Measurements from ENCODE around the gene PKIG. TPM values are rescaled to one million over a fixed set of nuclear protein-coding genes. Genes with fewer than 3 reads are reported as not detected.
"Not testable (repeated sequence)": the region's sequence is repeated elsewhere in the genome, so short reads cannot be mapped to it uniquely, and the experiment has no call there.

PKIG gene
- total and polyA plus RNA-seq, 2 donors (not counting 3 experiments of a cell fraction or from before 2014, with no cell fraction given) = 135 to 167 TPM

DNA sequence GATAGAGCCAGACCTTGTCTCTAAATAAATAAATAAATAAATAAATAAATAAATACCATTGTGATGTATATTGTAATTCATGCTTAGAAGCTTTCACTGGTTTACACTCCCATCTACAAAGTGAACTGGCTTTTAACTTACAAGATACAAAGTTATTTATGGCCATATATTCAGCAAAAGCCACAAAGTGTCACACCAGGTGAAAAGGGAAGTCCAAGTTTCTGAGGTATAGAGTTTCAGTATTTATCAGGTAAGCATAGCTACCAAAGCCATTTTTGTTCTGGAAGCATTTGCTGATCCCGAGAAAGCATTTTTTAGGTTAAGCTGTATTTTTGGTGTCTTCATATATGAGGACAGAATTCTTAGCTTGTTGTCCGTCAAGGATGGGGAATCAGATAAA lies 22.1 kb upstream of the PKIG start:
- Histone ChIP-seq H4K20me1 (replicated peaks; ENCODE audit: control insufficient read depth, extremely low read depth, insufficient read depth, low read length) (no peaks in the 10 kb centered on the region), H2AFZ (ENCODE audit: low read depth, low read length) (no peak overlapping the region), H3K9me1 (replicated peaks; ENCODE audit: control insufficient read depth, extremely low read depth, insufficient read depth, low read length) (no peaks in the 10 kb centered on the region), H3K4me1 (ENCODE audit: control insufficient read depth, extremely low read depth, insufficient read depth, low read length) (no peaks in the 10 kb centered on the region), H3K79me2 (ENCODE audit: control insufficient read depth, insufficient read depth, low read length) (peaks cover 5% of the 10 kb centered on the region), H3K27me3 (ENCODE audit: control insufficient read depth in 2 of 2, insufficient read depth in 2 of 2, low read length in 2 of 2) (no peaks in the 10 kb centered on the region), H3K36me3 (ENCODE audit: control insufficient read depth in 2 of 2, extremely low read depth in 1 of 2, insufficient read depth in 2 of 2, low read length in 2 of 2) (no peaks in the 10 kb centered on the region), H3K4me3 (replicated peaks in 1 of 3; ENCODE audit: insufficient read depth in 1 of 3, low read depth in 1 of 3, low read length in 3 of 3) (no peak overlapping the region), H3K4me2 (ENCODE audit: insufficient read depth, low read length) (no peak overlapping the region), H3K27ac (ENCODE audit: insufficient read depth, low read depth, low read length) (no peak overlapping the region), H3K9me3 (replicated peaks; ENCODE audit: control insufficient read depth, insufficient read depth, low read length) (no peaks in the 10 kb centered on the region), H3K9ac (replicated peaks; ENCODE audit: extremely low read depth, insufficient read depth, low read length) (no peak overlapping the region)
- CTCF ChIA-PET = interaction anchor here (0.9 to 1.8 kb wide), 5 partner anchors 11 to 42 kb away, joined by 3 to 6 read pairs (median 3); no protein-coding TSS in a partner anchor
- DNase-seq (ENCODE audit: low read depth, low spot score) (no peak), FAIRE-seq (no peak)
- dilution Hi-C loops (cut with MboI; ENCODE audit: extremely low pct_ligation_motif_present, low sequenced_read_pairs) = no loop called here
- TF ChIP-seq POLR2A (IDR thresholded peaks at IDR 0.05; ENCODE audit: low read depth, low read length) (no peak), FOS (IDR thresholded peaks at IDR 0.05; ENCODE audit: borderline replicate concordance, insufficient read depth, low read length) (no peak), EZH2 (IDR thresholded peaks at IDR 0.05; ENCODE audit: borderline replicate concordance, low read depth, low read length, severe bottlenecking) (no peak), GATA2 (IDR thresholded peaks at IDR 0.05; ENCODE audit: insufficient read depth, insufficient read length, low read depth, low read length) (no peak)
- TF ChIP-seq, protein P1, sequence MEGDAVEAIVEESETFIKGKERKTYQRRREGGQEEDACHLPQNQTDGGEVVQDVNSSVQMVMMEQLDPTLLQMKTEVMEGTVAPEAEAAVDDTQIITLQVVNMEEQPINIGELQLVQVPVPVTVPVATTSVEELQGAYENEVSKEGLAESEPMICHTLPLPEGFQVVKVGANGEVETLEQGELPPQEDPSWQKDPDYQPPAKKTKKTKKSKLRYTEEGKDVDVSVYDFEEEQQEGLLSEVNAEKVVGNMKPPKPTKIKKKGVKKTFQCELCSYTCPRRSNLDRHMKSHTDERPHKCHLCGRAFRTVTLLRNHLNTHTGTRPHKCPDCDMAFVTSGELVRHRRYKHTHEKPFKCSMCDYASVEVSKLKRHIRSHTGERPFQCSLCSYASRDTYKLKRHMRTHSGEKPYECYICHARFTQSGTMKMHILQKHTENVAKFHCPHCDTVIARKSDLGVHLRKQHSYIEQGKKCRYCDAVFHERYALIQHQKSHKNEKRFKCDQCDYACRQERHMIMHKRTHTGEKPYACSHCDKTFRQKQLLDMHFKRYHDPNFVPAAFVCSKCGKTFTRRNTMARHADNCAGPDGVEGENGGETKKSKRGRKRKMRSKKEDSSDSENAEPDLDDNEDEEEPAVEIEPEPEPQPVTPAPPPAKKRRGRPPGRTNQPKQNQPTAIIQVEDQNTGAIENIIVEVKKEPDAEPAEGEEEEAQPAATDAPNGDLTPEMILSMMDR (IDR thresholded peaks at IDR 0.05; ENCODE audit: extremely low read depth in 1 of 2, insufficient read depth in 1 of 2, low read depth in 1 of 2, low read length in 2 of 2) = no peak
- BruUV-seq (replicated peaks) = no TSS peak
- POLR2A ChIA-PET = interaction anchor here (0.7 kb wide), 1 partner anchor 246 kb away, joined by 3 read pairs; no protein-coding TSS in a partner anchor
- intact Hi-C loops (cut with micrococcal nuclease) = no loop called here

DNA sequence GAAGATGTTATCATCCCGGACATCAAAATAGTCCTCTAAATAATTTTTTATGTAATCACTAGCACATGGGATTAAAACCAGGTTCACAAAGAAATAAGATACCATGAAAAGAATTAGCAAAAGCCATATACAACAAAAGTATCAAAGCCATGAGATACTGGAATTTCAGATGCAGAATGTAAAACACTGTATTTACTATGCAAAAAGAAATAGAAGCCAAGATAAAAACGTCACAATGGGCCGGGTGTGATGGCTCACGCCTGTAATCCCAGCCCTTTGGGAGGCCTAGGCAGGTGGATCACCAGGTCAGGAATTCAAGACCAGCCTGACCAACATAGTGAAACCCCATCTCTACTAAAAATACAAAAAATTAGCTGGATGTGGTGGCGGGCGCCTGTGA lies 21.6 kb upstream of the PKIG start:
- BruUV-seq (replicated peaks); POLR2A ChIA-PET; H3K4me2 ChIP-seq (ENCODE audit: insufficient read depth, low read length); H3K4me3 ChIP-seq (replicated peaks in 1 of 3; ENCODE audit: insufficient read depth in 1 of 3, low read depth in 1 of 3, low read length in 3 of 3); H3K79me2 ChIP-seq (ENCODE audit: control insufficient read depth, insufficient read depth, low read length); H3K9me3 ChIP-seq (replicated peaks; ENCODE audit: control insufficient read depth, insufficient read depth, low read length); H4K20me1 ChIP-seq (replicated peaks; ENCODE audit: control insufficient read depth, extremely low read depth, insufficient read depth, low read length); H3K36me3 ChIP-seq (ENCODE audit: control insufficient read depth in 2 of 2, extremely low read depth in 1 of 2, insufficient read depth in 2 of 2, low read length in 2 of 2); H3K27ac ChIP-seq (ENCODE audit: insufficient read depth, low read depth, low read length); H3K27me3 ChIP-seq (ENCODE audit: control insufficient read depth in 2 of 2, insufficient read depth in 2 of 2, low read length in 2 of 2); FAIRE-seq; dilution Hi-C loops (cut with MboI; ENCODE audit: extremely low pct_ligation_motif_present, low sequenced_read_pairs); H2AFZ ChIP-seq (ENCODE audit: low read depth, low read length); intact Hi-C loops (cut with micrococcal nuclease); DNase-seq (ENCODE audit: low read depth, low spot score); H3K4me1 ChIP-seq (ENCODE audit: control insufficient read depth, extremely low read depth, insufficient read depth, low read length); H3K9ac ChIP-seq (replicated peaks; ENCODE audit: extremely low read depth, insufficient read depth, low read length); H3K9me1 ChIP-seq (replicated peaks; ENCODE audit: control insufficient read depth, extremely low read depth, insufficient read depth, low read length): not testable (repeated sequence)
- CTCF ChIA-PET = interaction anchor here (0.9 to 1.8 kb wide), 5 partner anchors 11 to 43 kb away, joined by 3 to 6 read pairs (median 3); no protein-coding TSS in a partner anchor
